Measurements from ENCODE around the gene GDF9.

The GDF9 gene

GRCh38 chr5:132866342-132867045 lies at the start of gene GDF9, which contains the start of gene UQCRQ:
Gene GDF9, minus strand, starts transcription at chr5:132866469. Its CDS starts 1,936 bp downstream, at chr5:132864533.
Gene UQCRQ, plus strand, starts transcription at chr5:132866642. Its CDS starts 240 bp downstream, at chr5:132866882.
- peak; percentile 19 for TF ChIP-seq CTCF (conservative IDR thresholded peaks at IDR 0.05; ENCODE audit: low read depth, low read length)
- peak; percentile 99 for DNase-seq (ENCODE audit: low read depth)
- H3K4me3 ChIP-seq (ENCODE audit: low read length): peak within 1 kb of the TSS; percentile 95

- no peak for TF ChIP-seq CTCF (conservative IDR thresholded peaks at IDR 0.05; ENCODE audit: low read depth, low read length)
- H3K4me3 ChIP-seq (ENCODE audit: low read length): no peak overlapping the region
- no peak for DNase-seq (ENCODE audit: low read depth)
These were observed 49.4 kb upstream of the GDF9 start for GRCh38 chr5:132915681-132916080.

- no peak for DNase-seq (ENCODE audit: low read depth)
- no peak for TF ChIP-seq CTCF (conservative IDR thresholded peaks at IDR 0.05; ENCODE audit: low read depth, low read length)
- H3K4me3 ChIP-seq (ENCODE audit: low read length): no peak overlapping the region
These were observed 43.4 kb upstream of the GDF9 start for GRCh38 chr5:132909702-132910101.

- H3K4me3 ChIP-seq (ENCODE audit: low read length): no peak overlapping the region
- TF ChIP-seq CTCF (conservative IDR thresholded peaks at IDR 0.05; ENCODE audit: low read depth, low read length): no peak
- no peak for DNase-seq (ENCODE audit: low read depth)
These were observed 40.9 kb upstream of the GDF9 start for GRCh38 chr5:132907161-132907560.

GRCh38 chr5:132905938-132906337 lies 39.7 kb upstream of the GDF9 start:
- no peak for DNase-seq (ENCODE audit: low read depth)
- no peak for TF ChIP-seq CTCF (conservative IDR thresholded peaks at IDR 0.05; ENCODE audit: low read depth, low read length)
- H3K4me3 ChIP-seq (ENCODE audit: low read length): no peak overlapping the region

- DNase-seq (ENCODE audit: low read depth): no peak
- H3K4me3 ChIP-seq (ENCODE audit: low read length): no peak overlapping the region
- TF ChIP-seq CTCF (conservative IDR thresholded peaks at IDR 0.05; ENCODE audit: low read depth, low read length): no peak
These were observed 35.5 kb upstream of the GDF9 start for GRCh38 chr5:132901730-132902129.

- no peak for TF ChIP-seq CTCF (conservative IDR thresholded peaks at IDR 0.05; ENCODE audit: low read depth, low read length)
- H3K4me3 ChIP-seq (ENCODE audit: low read length): no peak overlapping the region
- DNase-seq (ENCODE audit: low read depth): no peak
These were observed 34.8 kb upstream of the GDF9 start for GRCh38 chr5:132901036-132901435.

Measured in retinal pigment epithelial cell (primary cell).